ENCODE data around the gene NUPR1. TPM values are rescaled to one million over a fixed set of nuclear protein-coding genes. Genes with fewer than 3 reads are reported as not detected.

Gene NUPR1, protein sequence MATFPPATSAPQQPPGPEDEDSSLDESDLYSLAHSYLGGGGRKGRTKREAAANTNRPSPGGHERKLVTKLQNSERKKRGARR
- total RNA-seq: 40.7 and 57.5 TPM in 2 replicates

DNA sequence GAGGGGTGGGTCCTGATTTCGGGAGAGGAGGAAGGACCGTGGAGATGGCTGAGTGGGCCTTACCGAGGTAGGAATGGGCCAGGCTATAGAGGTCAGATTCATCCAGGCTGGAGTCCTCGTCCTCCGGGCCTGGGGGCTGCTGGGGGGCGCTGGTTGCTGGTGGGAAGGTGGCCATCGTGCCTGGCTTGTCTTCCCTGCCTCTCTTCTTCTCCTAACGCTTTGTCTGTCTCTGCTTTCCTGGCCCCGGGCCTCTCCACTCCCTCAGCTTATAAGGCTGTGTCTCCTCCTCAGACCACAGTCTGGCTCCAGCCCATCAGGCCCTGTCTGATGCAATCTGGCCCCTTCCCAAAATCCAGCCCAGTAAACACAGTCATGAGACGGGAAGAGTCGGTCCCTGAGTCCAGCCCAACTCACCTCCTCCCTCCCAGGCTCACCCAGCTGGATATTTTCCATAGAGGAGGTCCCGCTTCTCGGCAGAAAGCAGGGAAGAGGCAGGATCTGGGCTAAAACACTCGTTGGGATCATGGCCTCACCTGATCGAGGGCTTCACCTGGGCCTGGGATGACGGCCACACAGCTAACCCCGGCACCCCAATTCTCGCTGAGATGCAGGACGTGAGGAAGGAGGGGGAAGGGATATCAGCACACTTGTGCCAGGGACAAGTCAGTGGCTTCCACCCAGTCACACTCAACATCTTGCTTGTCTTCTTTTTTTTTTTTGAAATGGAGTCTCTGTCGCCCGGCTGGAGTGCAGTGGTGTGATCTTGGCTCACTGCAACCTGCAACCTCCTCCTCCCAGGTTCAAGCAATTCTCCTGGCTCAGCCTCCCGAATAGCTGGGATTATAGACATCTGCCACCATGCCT, at the start of gene NUPR1:
NUPR1 (minus strand) TSS at position 242 of the 864 bp plus-strand sequence; CDS start at position 175, 67 bp downstream.

DNA sequence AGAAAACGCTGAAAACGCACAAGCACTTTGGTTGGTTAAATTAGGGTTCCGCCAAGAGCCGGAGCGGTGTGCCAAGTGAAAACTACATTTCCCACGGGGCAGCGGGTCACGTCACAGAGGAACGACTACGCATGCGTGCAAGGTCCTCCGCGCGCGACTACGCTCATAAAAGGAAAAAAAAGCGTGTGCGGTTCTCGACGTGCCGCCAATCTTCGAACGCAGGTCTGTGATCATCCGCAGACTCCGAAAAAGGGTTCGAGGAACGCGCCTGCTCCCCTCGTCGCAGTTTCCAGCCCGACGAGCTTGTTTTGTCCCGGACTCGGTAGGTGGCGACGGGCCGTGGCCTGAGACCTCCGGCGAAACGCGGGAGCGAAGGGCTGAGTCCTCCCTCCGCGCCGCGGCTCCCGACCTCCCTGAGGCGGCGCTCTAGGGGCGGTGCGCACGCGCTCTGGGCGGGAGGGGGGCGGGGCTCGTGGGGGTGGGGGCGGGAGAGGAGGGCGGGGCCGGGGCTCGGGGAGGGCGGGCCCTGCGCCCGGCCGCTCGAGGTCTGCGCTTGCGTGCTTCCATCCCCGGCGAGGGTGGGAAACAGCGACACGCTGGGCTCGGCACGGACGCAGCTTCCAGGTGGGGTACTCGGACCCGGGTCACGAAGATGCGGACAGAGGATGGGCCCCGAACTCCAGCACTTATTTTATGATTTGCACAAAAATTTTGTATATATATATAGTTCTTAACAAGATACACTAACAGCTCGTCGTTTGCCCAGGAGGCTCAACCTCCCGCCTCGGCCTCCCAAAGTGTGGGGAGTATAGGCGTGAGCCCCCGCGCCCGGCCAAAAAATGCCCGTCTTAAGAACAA, 15.2 kb upstream of the NUPR1 start, which contains the start of gene SGF29:
SGF29 (plus strand) TSS at position 145 of the 858 bp plus-strand sequence. CDS start 27,150 bp downstream, outside the sequence.

DNA sequence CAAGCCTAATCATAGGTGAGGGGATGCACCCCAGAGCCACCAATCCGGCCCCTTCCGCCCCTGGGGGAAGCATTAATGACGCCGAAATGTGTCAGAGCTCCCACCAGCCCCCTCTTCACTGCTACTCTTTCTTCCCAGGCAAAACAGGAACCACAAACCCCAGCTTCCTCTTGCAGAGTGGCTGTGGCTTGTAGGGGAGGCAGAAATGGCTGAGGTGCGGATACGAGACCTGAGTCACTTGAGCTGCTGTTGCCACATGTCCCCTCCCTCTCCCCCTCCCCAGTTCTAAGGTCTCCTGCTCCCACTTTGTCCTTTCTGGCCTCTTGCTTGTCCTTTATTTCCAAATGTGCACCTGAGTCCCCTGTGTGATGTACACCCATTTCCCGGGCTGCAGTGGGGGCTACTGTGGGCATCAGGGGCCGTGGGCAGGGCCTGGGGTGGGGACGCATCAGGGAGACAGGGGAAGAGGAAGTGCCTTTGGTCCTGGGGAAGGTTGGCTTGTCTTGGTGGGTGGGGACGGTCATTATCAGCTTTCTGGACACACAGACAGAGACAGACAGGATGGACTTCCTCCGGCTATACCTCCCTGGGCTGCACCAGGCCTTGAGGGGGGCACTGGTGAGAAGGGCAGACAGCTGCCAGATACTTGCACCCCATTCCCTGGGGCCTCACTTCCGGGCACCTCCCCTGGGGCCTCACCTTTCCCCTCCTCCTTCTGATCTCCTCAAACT, 44.5 kb downstream of the NUPR1 start, which contains the start of gene APOBR:
APOBR (plus strand) TSS at position 523 of the 731 bp plus-strand sequence; CDS start at position 562, 39 bp downstream.

DNA sequence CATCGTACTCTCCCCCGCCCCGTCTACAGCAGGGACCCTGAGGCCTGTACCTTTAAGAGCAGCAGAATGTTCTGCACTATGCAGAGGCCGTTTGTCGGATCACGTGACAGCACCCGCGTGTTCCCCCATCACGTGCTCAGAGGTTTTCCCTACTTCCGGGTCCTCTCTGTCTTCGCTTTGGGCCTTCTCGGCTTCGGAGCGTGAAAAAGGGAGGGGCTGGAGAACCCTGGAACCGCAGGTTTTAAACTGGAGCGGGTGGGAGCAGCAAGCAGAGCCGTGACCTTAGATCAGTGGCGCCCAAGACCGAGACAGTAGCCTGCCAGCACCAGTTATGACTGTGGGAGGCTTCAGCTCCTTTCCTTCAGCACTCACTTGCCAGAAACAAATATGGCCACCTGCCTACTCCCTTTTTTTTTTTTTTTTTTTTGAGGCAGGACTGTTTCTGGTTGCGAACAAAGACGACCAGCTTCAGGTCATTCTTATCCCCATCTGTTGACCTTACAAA, 46.8 kb downstream of the NUPR1 start, which contains the start of gene CLN3:
CLN3 (minus strand) TSS at position 105 of the 505 bp plus-strand sequence. CDS start 315 bp downstream, outside the sequence.

Other genes with a start within 250 kb of the NUPR1 start
- gene SBK1, start 246.4 kb downstream of the NUPR1 start, total RNA-seq: not detected in 2 replicates
- 0.06 TPM in 1 of 2 replicates, not detected in the other for gene NPIPB6, start 175.5 kb downstream of the NUPR1 start, total RNA-seq
- 192 and 243 TPM in 2 replicates for gene EIF3CL, start 135.1 kb downstream of the NUPR1 start, total RNA-seq
- not detected in 2 replicates for gene NPIPB7, start 66.6 kb downstream of the NUPR1 start, total RNA-seq
- gene CLN3, start 46.9 kb downstream of the NUPR1 start, total RNA-seq: 14.1 and 19.2 TPM in 2 replicates
- not detected in 2 replicates for gene APOBR, start 44.3 kb downstream of the NUPR1 start, total RNA-seq
- gene IL27, start 32.1 kb downstream of the NUPR1 start, total RNA-seq: not detected in 2 replicates
- gene SGF29, start 14.9 kb upstream of the NUPR1 start, total RNA-seq: 11.8 and 13.4 TPM in 2 replicates
- 2.7 and 3.1 TPM in 2 replicates for gene SULT1A2, start 58.1 kb upstream of the NUPR1 start, total RNA-seq
- 28.6 and 35.3 TPM in 2 replicates for gene SULT1A1, start 71.1 kb upstream of the NUPR1 start, total RNA-seq
- 0.06 TPM in 1 of 2 replicates, not detected in the other for gene NPIPB8, start 99.1 kb upstream of the NUPR1 start, total RNA-seq
- 304 and 379 TPM in 2 replicates for gene EIF3C, start 172.5 kb upstream of the NUPR1 start, total RNA-seq
- gene NPIPB9, start 212.8 kb upstream of the NUPR1 start, total RNA-seq: 1.0 TPM in 1 of 2 replicates, not detected in the other